ENCODE measurements around the gene SLC24A5. TPM values are rescaled to one million over a fixed set of nuclear protein-coding genes. Genes with fewer than 3 reads are reported as not detected.

The SLC24A5 gene
- total and polyA plus RNA-seq, 2 donors (not counting 1 experiment from before 2014, with no cell fraction given): not detected

GRCh38 chr15:48126667-48127355 is 6.0 kb downstream of the SLC24A5 start:
- H3K27ac ChIP-seq (ENCODE audit: low read length in 2 of 2): no peak overlapping the region
- H3K27me3 ChIP-seq (replicated peaks in 1 of 4; ENCODE audit: control extremely low read depth in 1 of 4, control insufficient read depth in 3 of 4, insufficient read depth in 4 of 4, low read length in 3 of 4): no peaks in the 10 kb centered on the region
- H3K9ac ChIP-seq (ENCODE audit: low read length): no peak overlapping the region
- H3K4me1 Mint-ChIP-seq: no peaks in the 10 kb centered on the region
- no peaks in the 10 kb centered on the region for H3K79me2 ChIP-seq (ENCODE audit: control insufficient read depth, insufficient read depth, low read length)
- ChIA-PET CTCF (no interaction called here), POLR2A (no interaction called here)
- no peak overlapping the region for H3K27ac Mint-ChIP-seq
- DNase-seq: no peak
- no peaks in the 10 kb centered on the region for H3K9me3 ChIP-seq (ENCODE audit: control extremely low read depth in 1 of 3, control insufficient read depth in 2 of 3, insufficient read depth in 1 of 3, low read length in 2 of 3)
- H3K36me3 ChIP-seq (replicated peaks in 1 of 2; ENCODE audit: control extremely low read depth in 1 of 2, control insufficient read depth in 1 of 2, extremely low read depth in 1 of 2, insufficient read depth in 2 of 2, low read length in 1 of 2): no peaks in the 10 kb centered on the region
- H3K4me2 ChIP-seq (replicated peaks; ENCODE audit: low read depth, low read length, poor library complexity, severe bottlenecking): no peak overlapping the region
- no peak overlapping the region for H3K4me3 ChIP-seq (ENCODE audit: control extremely low read depth in 1 of 5, extremely low read depth in 1 of 5, insufficient read depth in 1 of 5, low read depth in 2 of 5, low read length in 4 of 5)
- no peaks in the 10 kb centered on the region for H3K4me1 ChIP-seq (ENCODE audit: control insufficient read depth in 2 of 2, insufficient read depth in 2 of 2, low read length in 2 of 2)
- intact Hi-C loops (cut with micrococcal nuclease): no loop called here
- TF ChIP-seq EZH2 (IDR thresholded peaks at IDR 0.05; ENCODE audit: borderline replicate concordance, insufficient read depth, low read depth, low read length, poor library complexity, severe bottlenecking) (no peak), CTCF (IDR thresholded peaks at IDR 0.05) (no peak)
- H3K27me3 Mint-ChIP-seq: peaks cover 4% of the 10 kb centered on the region
- no peak overlapping the region for H3K4me3 Mint-ChIP-seq
- no peaks in the 10 kb centered on the region for H3K9me3 Mint-ChIP-seq (ENCODE audit: insufficient read depth)
- no peaks in the 10 kb centered on the region for H4K20me1 ChIP-seq (ENCODE audit: control insufficient read depth, insufficient read depth, low read length, poor library complexity, severe bottlenecking)
- H2AFZ ChIP-seq (ENCODE audit: insufficient read depth, low read depth, low read length, poor library complexity, severe bottlenecking): no peak overlapping the region
- 86% methylated on average over 1 of the region's 6 CpGs for WGBS (ENCODE audit: insufficient coverage)
- ATAC-seq (ENCODE audit: low read depth): no peak

GRCh38 chr15:48131324-48131723 is 10.5 kb downstream of the SLC24A5 start:
- no peak for DNase-seq
- Mint-ChIP-seq H3K27me3 (no peaks in the 10 kb centered on the region), H3K4me1 (no peaks in the 10 kb centered on the region), H3K9me3 (ENCODE audit: insufficient read depth) (no peaks in the 10 kb centered on the region), H3K4me3 (no peak overlapping the region), H3K27ac (no peak overlapping the region)
- TF ChIP-seq EZH2 (IDR thresholded peaks at IDR 0.05; ENCODE audit: borderline replicate concordance, insufficient read depth, low read depth, low read length, poor library complexity, severe bottlenecking) (no peak), CTCF (IDR thresholded peaks at IDR 0.05) (no peak)
- H3K27ac ChIP-seq (ENCODE audit: low read length in 2 of 2): no peak overlapping the region
- no peaks in the 10 kb centered on the region for H3K9me3 ChIP-seq (ENCODE audit: control extremely low read depth in 1 of 3, control insufficient read depth in 2 of 3, insufficient read depth in 1 of 3, low read length in 2 of 3)
- POLR2A ChIA-PET: no interaction called here
- no peak overlapping the region for H3K4me3 ChIP-seq (ENCODE audit: control extremely low read depth in 1 of 5, extremely low read depth in 1 of 5, insufficient read depth in 1 of 5, low read depth in 2 of 5, low read length in 4 of 5)
- H3K9ac ChIP-seq (ENCODE audit: low read length): no peak overlapping the region
- H3K27me3 ChIP-seq (replicated peaks in 1 of 4; ENCODE audit: control extremely low read depth in 1 of 4, control insufficient read depth in 3 of 4, insufficient read depth in 4 of 4, low read length in 3 of 4): no peaks in the 10 kb centered on the region
- no peak for ATAC-seq (ENCODE audit: low read depth)
- CTCF ChIA-PET: no interaction called here
- H3K4me2 ChIP-seq (replicated peaks; ENCODE audit: low read depth, low read length, poor library complexity, severe bottlenecking): no peak overlapping the region
- no peaks in the 10 kb centered on the region for H3K4me1 ChIP-seq (ENCODE audit: control insufficient read depth in 2 of 2, insufficient read depth in 2 of 2, low read length in 2 of 2)
- no peak overlapping the region for H2AFZ ChIP-seq (ENCODE audit: insufficient read depth, low read depth, low read length, poor library complexity, severe bottlenecking)
- no peaks in the 10 kb centered on the region for H3K79me2 ChIP-seq (ENCODE audit: control insufficient read depth, insufficient read depth, low read length)
- no peaks in the 10 kb centered on the region for H4K20me1 ChIP-seq (ENCODE audit: control insufficient read depth, insufficient read depth, low read length, poor library complexity, severe bottlenecking)
- no peaks in the 10 kb centered on the region for H3K36me3 ChIP-seq (replicated peaks in 1 of 2; ENCODE audit: control extremely low read depth in 1 of 2, control insufficient read depth in 1 of 2, extremely low read depth in 1 of 2, insufficient read depth in 2 of 2, low read length in 1 of 2)
- intact Hi-C loops (cut with micrococcal nuclease): no loop called here

Measured in B cell (primary cell).